SH-SY5Y (cell line): ENCODE measurements around the gene IL1RAPL2.

Experiments used
- GATA2 ChIP-seq: IDR thresholded peaks from 2 replicates; pipeline ENCODE4 v1.6.1; 2011; ENCODE audit warnings: mild to moderate bottlenecking, low read depth, low read length
- GATA3 ChIP-seq: IDR thresholded peaks from 2 replicates; pipeline ENCODE4 v1.6.1; 2011; ENCODE audit warnings: low read depth, mild to moderate bottlenecking, low read length, moderate library complexity

GRCh38 chrX:105006103-105006502 lies 440.1 kb downstream of the IL1RAPL2 start:
- TF ChIP-seq GATA2 (no peak), GATA3 (no peak)
